ENCODE measurements around the gene RBM47. TPM values are rescaled to one million over a fixed set of nuclear protein-coding genes. Genes with fewer than 3 reads are reported as not detected.
A peak's percentile ranks its signal among the peaks of the same experiment; 100 is the strongest.
"Not testable (repeated sequence)": the region's sequence is repeated elsewhere in the genome, so short reads cannot be mapped to it uniquely, and the experiment has no call there.

RBM47 gene
- total RNA-seq, 1 donor, result 2.2 TPM

DNA sequence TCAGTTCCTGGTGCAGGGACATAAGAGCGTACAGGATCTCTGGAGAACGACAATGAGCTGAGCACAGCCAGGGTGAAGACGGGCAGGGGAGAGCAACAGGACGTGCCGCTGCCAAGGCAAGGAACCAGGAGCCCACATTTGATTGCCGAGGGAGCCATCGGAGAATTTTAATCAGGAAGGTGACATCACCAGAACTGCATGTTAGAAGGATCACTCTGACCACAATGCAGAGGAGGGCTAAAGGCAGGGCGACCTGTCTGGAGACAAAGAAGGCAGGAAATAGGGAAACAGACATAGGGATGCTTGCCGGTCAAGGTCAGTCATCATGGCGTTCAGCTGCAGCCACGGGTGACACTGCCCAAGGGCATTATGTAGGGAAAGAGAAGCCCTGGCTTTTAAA is 81.4 kb downstream of the RBM47 start:
- no peak for TF ChIP-seq CTCF (IDR thresholded peaks at IDR 0.05; ENCODE audit: extremely low read depth, low read depth, low read length)
- H3K4me3 ChIP-seq (ENCODE audit: insufficient read depth, low read length), result peak overlapping the region; percentile 38
- H3K9me3 ChIP-seq (ENCODE audit: low read depth, low read length), result no peaks in the 10 kb centered on the region
- H3K27me3 ChIP-seq (ENCODE audit: insufficient read depth, low read length), result no peaks in the 10 kb centered on the region
- DNase-seq (ENCODE audit: insufficient read length, low spot score, missing footprints), result peak; percentile 13
- no peak overlapping the region for H3K27ac ChIP-seq (ENCODE audit: low read depth, low read length)
- H2AFZ ChIP-seq (ENCODE audit: low read length), result peak overlapping the region; percentile 90
- H4K20me1 ChIP-seq (ENCODE audit: insufficient read depth, low read length), result no peaks in the 10 kb centered on the region
- H3K4me1 ChIP-seq (ENCODE audit: insufficient read depth, low read length), result peaks cover 23% of the 10 kb centered on the region
- H3K36me3 ChIP-seq (ENCODE audit: insufficient read depth, low read length), result no peaks in the 10 kb centered on the region
- peak overlapping the region; percentile 41 for H3K4me2 ChIP-seq (ENCODE audit: insufficient read depth, low read length)
- no peaks in the 10 kb centered on the region for H3K79me2 ChIP-seq (ENCODE audit: insufficient read depth, low read length)

- Histone ChIP-seq H3K27me3 (ENCODE audit: insufficient read depth, low read length) (no peaks in the 10 kb centered on the region), H3K9me3 (ENCODE audit: low read depth, low read length) (no peaks in the 10 kb centered on the region), H3K4me1 (ENCODE audit: insufficient read depth, low read length) (peaks cover 23% of the 10 kb centered on the region), H3K79me2 (ENCODE audit: insufficient read depth, low read length) (no peaks in the 10 kb centered on the region), H3K27ac (ENCODE audit: low read depth, low read length) (no peak overlapping the region), H3K36me3 (ENCODE audit: insufficient read depth, low read length) (no peaks in the 10 kb centered on the region), H3K4me2 (ENCODE audit: insufficient read depth, low read length) (peak overlapping the region; percentile 41), H4K20me1 (ENCODE audit: insufficient read depth, low read length) (no peaks in the 10 kb centered on the region), H2AFZ (ENCODE audit: low read length) (no peak overlapping the region), H3K4me3 (ENCODE audit: insufficient read depth, low read length) (no peak overlapping the region)
- DNase-seq (ENCODE audit: insufficient read length, low spot score, missing footprints), result peak; percentile 31
- no peak for TF ChIP-seq CTCF (IDR thresholded peaks at IDR 0.05; ENCODE audit: extremely low read depth, low read depth, low read length)
Measured at GRCh38 chr4:40547789-40548132, 81.9 kb downstream of the RBM47 start.

DNA sequence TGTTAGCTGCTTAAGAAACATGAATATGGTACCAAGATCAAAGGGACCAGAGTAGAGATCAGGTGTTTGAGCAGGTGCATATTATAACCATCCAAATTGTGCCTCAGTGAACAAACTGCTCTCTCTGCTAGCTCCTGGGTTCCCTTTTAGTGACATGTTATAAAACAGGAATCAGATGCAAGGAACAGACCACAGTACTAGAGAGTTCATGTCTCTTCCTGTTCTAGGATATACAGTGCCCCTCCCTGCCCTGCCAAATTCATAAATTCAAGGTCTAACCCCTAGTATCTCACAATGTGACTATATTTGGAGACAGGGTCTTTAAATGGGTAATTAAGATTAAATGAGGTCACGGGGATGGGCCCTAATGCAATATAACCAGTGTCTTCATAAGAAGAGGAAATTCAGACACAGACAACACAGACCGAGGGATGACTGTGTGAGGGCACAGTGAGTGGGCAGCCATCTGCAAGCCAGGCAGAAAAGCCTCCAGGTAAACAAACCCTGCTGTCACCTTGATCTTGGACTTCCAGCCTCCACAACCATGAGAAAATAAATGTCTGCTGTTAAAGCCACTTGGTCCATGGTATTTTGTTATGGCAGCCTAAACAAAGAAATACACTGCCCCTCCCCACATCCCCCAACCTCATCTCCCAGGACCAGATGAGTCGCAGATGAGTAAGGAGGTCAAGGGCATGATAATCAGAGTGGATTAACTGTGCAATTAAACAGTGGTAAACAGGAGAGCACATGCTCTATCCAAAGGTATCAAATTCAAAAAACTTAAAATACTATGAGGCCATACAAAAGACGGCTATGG is 82.5 kb downstream of the RBM47 start:
- Histone ChIP-seq H3K4me2 (ENCODE audit: insufficient read depth, low read length) (no peak overlapping the region), H2AFZ (ENCODE audit: low read length) (no peak overlapping the region), H3K4me3 (ENCODE audit: insufficient read depth, low read length) (no peak overlapping the region), H3K27me3 (ENCODE audit: insufficient read depth, low read length) (no peaks in the 10 kb centered on the region), H3K4me1 (ENCODE audit: insufficient read depth, low read length) (peaks cover 23% of the 10 kb centered on the region), H4K20me1 (ENCODE audit: insufficient read depth, low read length) (no peaks in the 10 kb centered on the region), H3K36me3 (ENCODE audit: insufficient read depth, low read length) (no peaks in the 10 kb centered on the region), H3K27ac (ENCODE audit: low read depth, low read length) (no peak overlapping the region), H3K79me2 (ENCODE audit: insufficient read depth, low read length) (no peaks in the 10 kb centered on the region), H3K9me3 (ENCODE audit: low read depth, low read length) (no peaks in the 10 kb centered on the region)
- TF ChIP-seq CTCF (IDR thresholded peaks at IDR 0.05; ENCODE audit: extremely low read depth, low read depth, low read length), result no peak
- DNase-seq (ENCODE audit: insufficient read length, low spot score, missing footprints), result peak; percentile 37

GRCh38 chr4:40546506-40546905 is 83.2 kb downstream of the RBM47 start:
- Histone ChIP-seq H3K4me3 (ENCODE audit: insufficient read depth, low read length) (no peak overlapping the region), H2AFZ (ENCODE audit: low read length) (no peak overlapping the region), H3K27ac (ENCODE audit: low read depth, low read length) (no peak overlapping the region), H3K36me3 (ENCODE audit: insufficient read depth, low read length) (no peaks in the 10 kb centered on the region), H4K20me1 (ENCODE audit: insufficient read depth, low read length) (no peaks in the 10 kb centered on the region), H3K9me3 (ENCODE audit: low read depth, low read length) (no peaks in the 10 kb centered on the region), H3K4me2 (ENCODE audit: insufficient read depth, low read length) (no peak overlapping the region), H3K4me1 (ENCODE audit: insufficient read depth, low read length) (peaks cover 18% of the 10 kb centered on the region), H3K79me2 (ENCODE audit: insufficient read depth, low read length) (no peaks in the 10 kb centered on the region), H3K27me3 (ENCODE audit: insufficient read depth, low read length) (no peaks in the 10 kb centered on the region)
- TF ChIP-seq CTCF (IDR thresholded peaks at IDR 0.05; ENCODE audit: extremely low read depth, low read depth, low read length), result no peak
- peak; percentile 9 for DNase-seq (ENCODE audit: insufficient read length, low spot score, missing footprints)

DNA sequence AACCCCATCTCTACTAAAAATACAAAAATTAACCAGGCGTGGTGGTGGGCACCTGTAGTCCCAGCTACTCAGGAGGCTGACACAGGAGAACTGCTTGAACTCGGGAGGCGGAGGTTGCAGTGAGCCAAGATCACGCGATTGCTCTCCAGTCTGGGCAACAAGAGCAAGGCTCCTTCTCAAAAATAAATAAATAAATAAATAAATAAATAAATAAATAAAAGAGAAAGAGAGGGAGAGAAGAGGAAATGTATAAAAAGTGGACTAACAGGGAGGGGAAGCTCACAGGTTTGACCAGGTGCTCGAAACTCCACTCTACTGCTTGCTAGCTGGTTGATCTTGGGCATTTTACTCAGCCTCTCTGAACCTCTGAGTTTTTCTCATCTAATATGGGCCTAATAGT is 84.2 kb downstream of the RBM47 start:
- H3K4me3 ChIP-seq (ENCODE audit: insufficient read depth, low read length); H3K9me3 ChIP-seq (ENCODE audit: low read depth, low read length); DNase-seq (ENCODE audit: insufficient read length, low spot score, missing footprints); H3K27ac ChIP-seq (ENCODE audit: low read depth, low read length); H3K4me2 ChIP-seq (ENCODE audit: insufficient read depth, low read length); H2AFZ ChIP-seq (ENCODE audit: low read length); H4K20me1 ChIP-seq (ENCODE audit: insufficient read depth, low read length); H3K36me3 ChIP-seq (ENCODE audit: insufficient read depth, low read length); H3K79me2 ChIP-seq (ENCODE audit: insufficient read depth, low read length); H3K27me3 ChIP-seq (ENCODE audit: insufficient read depth, low read length): not testable (repeated sequence)
- H3K4me1 ChIP-seq (ENCODE audit: insufficient read depth, low read length), result peaks cover 14% of the 10 kb centered on the region
